NB4 (cell line): ENCODE measurements around the gene NARF.
"Not testable (repeated sequence)": the region's sequence is repeated elsewhere in the genome, so short reads cannot be mapped to it uniquely, and the experiment has no call there.

Source experiments
- DNase-seq: peaks from one replicate; pipeline ENCODE4 v3.0.0; 2010; ENCODE audit warnings: low read depth
- H3K4me3 ChIP-seq: one replicate; pipeline ENCODE4 v1.5.1; 2011; ENCODE audit warnings: mild to moderate bottlenecking, low read depth, low read length, moderate library complexity
- MAX ChIP-seq: IDR thresholded peaks from 2 replicates; pipeline ENCODE4 v1.6.1; 2011; ENCODE audit warnings: low read depth, low read length
- MYC ChIP-seq: IDR thresholded peaks from 2 replicates; pipeline ENCODE4 v1.6.1; 2011; ENCODE audit warnings: low read depth, low read length
- POLR2A ChIP-seq: IDR thresholded peaks from 2 replicates; pipeline ENCODE4 v1.6.1; 2011; ENCODE audit warnings: mild to moderate bottlenecking; ENCODE audit not compliant: insufficient read length; ENCODE audit errors: extremely low read depth
- TF ChIP-seq, protein P1 (sequence below): IDR thresholded peaks from one replicate; pipeline ENCODE4 v1.5.1; 2012; ENCODE audit warnings: low read depth, low read length

NARF gene

DNA sequence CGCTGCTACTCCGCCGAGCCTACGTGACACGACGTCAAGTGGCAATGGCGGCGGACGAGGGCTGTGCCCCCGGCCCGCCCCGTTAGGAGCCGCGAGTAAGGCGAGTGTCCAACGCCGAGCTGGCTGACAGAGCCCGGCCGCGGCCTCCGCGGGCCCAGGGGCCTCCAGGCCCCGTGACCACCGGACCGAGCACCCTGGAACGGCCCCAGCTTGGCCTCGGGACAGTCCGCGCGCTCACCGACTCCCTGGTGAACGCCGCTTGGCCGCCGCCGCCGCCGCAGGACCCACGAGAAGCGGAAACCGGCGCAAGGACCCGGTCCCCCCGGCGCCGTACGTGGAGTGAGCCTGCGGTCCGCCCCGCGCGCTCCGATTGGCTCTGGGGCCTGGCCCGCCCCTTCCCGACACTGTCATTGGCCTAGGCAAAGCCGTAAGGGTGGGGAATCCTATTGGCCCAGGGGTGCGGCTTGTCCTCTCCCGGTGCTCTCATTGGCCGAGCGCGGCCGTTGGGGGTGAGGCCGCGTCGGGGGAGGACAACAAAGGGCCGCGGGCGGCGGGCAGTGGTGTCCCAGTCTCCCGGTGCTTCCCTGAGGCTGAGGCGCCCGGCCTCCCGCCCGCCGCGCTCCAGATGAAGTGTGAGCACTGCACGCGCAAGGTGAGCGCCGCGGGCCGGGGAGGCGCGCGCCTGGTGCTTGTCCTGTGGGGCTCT is at the start of gene NARF:
Gene NARF, plus strand, starts transcription at position 563 of the 706 bp plus-strand sequence. Its CDS starts 63 bp downstream, at position 626.
- peak; percentile 99 for DNase-seq
- peak within 1 kb of the TSS; percentile 82 for H3K4me3 ChIP-seq
- TF ChIP-seq MAX, result no peak
- peak; percentile 67; the same call in 1 of the 2 replicates for TF ChIP-seq MYC
- peak; percentile 59 for TF ChIP-seq POLR2A
- TF ChIP-seq, protein P1, sequence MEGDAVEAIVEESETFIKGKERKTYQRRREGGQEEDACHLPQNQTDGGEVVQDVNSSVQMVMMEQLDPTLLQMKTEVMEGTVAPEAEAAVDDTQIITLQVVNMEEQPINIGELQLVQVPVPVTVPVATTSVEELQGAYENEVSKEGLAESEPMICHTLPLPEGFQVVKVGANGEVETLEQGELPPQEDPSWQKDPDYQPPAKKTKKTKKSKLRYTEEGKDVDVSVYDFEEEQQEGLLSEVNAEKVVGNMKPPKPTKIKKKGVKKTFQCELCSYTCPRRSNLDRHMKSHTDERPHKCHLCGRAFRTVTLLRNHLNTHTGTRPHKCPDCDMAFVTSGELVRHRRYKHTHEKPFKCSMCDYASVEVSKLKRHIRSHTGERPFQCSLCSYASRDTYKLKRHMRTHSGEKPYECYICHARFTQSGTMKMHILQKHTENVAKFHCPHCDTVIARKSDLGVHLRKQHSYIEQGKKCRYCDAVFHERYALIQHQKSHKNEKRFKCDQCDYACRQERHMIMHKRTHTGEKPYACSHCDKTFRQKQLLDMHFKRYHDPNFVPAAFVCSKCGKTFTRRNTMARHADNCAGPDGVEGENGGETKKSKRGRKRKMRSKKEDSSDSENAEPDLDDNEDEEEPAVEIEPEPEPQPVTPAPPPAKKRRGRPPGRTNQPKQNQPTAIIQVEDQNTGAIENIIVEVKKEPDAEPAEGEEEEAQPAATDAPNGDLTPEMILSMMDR, result no peak

- no peak overlapping the region for H3K4me3 ChIP-seq
- DNase-seq, result no peak
- TF ChIP-seq POLR2A, result no peak
- TF ChIP-seq MAX, result no peak
- no peak for TF ChIP-seq MYC
These were observed 49.6 kb upstream of the NARF start for GRCh38 chr17:82408938-82409318.

DNA sequence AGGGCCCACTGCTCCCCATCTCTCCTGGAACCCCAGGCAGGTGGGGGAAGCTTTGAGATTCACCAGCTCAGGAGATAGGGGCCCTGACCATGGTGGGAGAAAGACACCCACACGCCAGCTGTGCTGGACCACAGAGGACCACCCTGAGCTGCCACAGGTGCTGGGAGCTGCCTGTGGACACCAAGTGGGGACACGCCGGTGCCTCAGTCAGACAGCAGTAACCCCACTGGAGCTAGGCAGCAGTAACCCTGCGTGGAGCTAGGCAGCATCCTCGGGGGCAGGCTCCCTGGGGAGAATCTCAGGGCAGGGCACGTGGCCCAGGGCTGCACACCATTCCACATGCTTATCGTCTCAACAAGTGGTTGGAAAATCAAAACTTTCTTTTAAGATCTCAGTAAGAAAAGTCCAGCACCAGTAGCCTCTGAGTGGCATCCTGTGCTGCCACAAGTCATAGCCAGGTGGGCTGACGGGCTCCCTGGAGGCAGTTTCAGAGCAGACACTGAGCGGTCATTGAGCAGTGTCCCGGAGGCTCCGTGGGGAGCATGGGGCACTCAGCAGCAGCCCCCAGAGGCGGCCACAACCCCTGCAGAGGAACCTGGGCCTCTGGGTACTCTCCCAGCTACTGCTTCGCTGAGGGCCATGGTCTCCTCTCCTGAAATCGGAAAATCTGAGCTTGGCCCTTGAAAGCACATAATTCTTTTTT is 48.4 kb upstream of the NARF start:
- DNase-seq, result no peak
- TF ChIP-seq MAX (no peak), POLR2A (no peak), MYC (no peak)
- TF ChIP-seq, protein P1, result no peak
- H3K4me3 ChIP-seq, result no peak overlapping the region

- DNase-seq, result no peak
- TF ChIP-seq, protein P1, result no peak
- no peak for TF ChIP-seq MYC
- no peak for TF ChIP-seq MAX
- no peak for TF ChIP-seq POLR2A
- H3K4me3 ChIP-seq, result no peak overlapping the region
These were observed 47.0 kb upstream of the NARF start for GRCh38 chr17:82411396-82412053.

DNA sequence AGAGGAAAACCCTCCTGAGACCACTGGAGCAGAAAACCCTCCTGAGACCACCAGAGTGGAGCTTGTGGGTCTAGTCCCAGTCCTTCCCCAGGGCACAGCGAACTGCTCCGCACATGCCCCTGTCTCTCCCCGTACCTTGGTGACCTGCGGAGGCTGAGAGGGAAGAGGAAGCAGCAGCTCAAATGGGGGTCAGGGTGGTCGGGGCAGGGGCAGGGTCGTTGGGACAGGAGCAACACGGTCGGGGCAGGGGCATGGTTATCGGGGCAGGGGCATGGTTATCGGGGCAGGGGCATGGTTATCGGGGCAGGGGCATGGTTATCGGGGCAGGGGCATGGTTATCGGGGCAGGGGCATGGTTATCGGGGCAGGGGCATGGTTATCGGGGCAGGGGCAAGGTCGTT is 46.5 kb upstream of the NARF start:
- DNase-seq, H3K4me3 ChIP-seq: not testable (repeated sequence)

GRCh38 chr17:82412535-82413520 is 45.7 kb upstream of the NARF start:
- no peak for TF ChIP-seq POLR2A
- TF ChIP-seq, protein P1, result no peak
- TF ChIP-seq MYC, result no peak
- no peak for TF ChIP-seq MAX
- no peak for DNase-seq
- H3K4me3 ChIP-seq, result no peak overlapping the region
